Measurements from ENCODE around the gene ERVFRD-1. TPM values are rescaled to one million over a fixed set of nuclear protein-coding genes. Genes with fewer than 3 reads are reported as not detected.

ERVFRD-1 gene, protein sequence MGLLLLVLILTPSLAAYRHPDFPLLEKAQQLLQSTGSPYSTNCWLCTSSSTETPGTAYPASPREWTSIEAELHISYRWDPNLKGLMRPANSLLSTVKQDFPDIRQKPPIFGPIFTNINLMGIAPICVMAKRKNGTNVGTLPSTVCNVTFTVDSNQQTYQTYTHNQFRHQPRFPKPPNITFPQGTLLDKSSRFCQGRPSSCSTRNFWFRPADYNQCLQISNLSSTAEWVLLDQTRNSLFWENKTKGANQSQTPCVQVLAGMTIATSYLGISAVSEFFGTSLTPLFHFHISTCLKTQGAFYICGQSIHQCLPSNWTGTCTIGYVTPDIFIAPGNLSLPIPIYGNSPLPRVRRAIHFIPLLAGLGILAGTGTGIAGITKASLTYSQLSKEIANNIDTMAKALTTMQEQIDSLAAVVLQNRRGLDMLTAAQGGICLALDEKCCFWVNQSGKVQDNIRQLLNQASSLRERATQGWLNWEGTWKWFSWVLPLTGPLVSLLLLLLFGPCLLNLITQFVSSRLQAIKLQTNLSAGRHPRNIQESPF
- not detected in 5 replicates for total RNA-seq (2022; extraction: Qiagen RNA extraction)

DNA sequence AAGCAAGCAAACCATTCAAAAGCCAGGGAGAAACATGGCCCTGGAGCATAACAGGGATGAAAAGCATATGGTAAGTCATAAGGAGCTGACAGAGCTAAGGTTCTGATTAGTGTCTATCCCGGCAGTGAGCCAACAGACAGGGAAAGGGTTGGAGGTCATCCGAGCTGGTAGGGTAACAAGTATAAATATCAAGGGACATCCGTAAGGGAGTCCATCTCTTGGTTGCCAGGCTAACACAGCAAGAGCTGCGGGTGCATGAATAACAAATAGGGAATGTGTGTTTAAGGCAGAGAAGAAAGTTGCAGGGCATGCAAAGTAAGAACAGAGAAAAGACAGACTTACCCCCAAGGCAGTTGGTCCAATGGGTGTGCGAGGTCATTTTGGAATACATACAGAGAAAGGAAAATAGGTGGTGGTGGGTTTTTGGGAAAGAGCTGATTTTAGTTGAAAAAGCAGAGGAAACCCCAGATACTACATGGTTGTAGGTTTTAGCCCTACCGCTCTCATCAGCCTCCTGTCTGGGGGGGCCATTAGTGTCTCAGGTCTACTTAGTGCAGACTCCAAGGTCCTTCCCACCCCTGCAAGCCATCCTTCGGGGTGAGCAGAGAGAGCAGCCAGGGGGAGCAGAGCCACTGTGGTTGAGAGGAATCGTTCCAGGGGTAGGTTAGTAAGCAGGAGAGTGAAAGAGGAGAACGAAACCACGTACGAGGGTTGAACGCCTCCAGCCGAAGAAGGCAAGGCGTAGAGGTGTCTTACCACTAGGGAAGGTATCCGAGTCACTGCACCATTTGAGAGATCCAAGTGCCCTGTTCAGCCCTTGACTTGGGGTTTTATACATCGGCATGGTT lies at the start of gene ERVFRD-1:
ERVFRD-1 (minus strand) TSS at position 805 of the 848 bp plus-strand sequence. CDS start 6,415 bp downstream, outside the sequence.

DNA sequence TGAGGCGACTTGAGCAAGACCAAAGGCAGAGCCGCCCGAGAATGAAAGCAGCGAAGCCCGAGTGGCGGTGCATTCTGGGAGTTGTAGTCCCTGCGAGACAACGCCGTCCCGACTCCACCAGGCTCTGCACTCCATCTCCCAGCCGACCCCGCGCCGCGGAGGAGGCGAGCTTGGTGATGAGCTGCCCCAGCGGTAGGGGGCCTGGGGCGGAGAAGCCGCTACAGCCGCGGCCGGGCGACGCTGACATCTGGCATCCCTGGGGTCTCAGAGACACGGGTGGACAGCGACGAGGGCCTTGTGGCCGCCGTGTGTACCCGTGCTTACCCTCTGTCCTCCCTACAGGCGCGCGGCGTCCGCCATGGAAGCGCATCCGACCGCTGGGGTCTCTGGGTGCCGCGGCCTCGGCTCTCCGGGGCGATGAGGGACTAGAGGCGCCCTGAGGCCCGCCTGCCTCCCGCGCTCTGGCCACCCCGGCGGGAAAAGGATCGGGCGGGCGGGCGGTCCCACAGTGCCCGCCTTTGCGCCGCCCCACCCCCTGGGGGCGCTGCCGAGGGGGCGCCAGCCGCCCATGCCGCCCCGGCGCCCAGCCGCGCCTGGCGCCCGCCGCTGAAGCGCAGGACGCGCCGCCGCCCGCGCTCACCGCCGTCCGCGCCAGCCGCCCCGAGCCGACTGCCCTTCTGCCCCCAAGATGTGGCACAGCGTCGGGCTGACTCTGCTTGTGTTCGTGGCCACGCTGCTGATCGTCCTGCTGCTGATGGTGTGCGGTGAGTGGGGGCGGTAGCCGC lies 17.7 kb downstream of the ERVFRD-1 start, which contains the start of gene SMIM13:
SMIM13 (plus strand) TSS at position 209 of the 785 bp plus-strand sequence; CDS start at position 689, 480 bp downstream.

Other genes with a start within 250 kb of the ERVFRD-1 start
- 0.03 TPM in 1 of 5 replicates, not detected in the others for gene GCM2, start 229.7 kb downstream of the ERVFRD-1 start, total RNA-seq (2022; extraction: Qiagen RNA extraction)
- 1.4 to 2.3 TPM (median 1.9 TPM) in 5 replicates for gene SYCP2L, start 224.7 kb downstream of the ERVFRD-1 start, total RNA-seq (2022; extraction: Qiagen RNA extraction)
- 5.2 to 6.5 TPM (median 6.5 TPM) in 5 replicates for gene ELOVL2, start 67.4 kb downstream of the ERVFRD-1 start, total RNA-seq (2022; extraction: Qiagen RNA extraction)
- 12.1 to 16.8 TPM (median 15.8 TPM) in 5 replicates for gene SMIM13, start 17.9 kb downstream of the ERVFRD-1 start, total RNA-seq (2022; extraction: Qiagen RNA extraction)
- gene NEDD9, start 120.9 kb upstream of the ERVFRD-1 start, total RNA-seq (2022; extraction: Qiagen RNA extraction): 42.2 to 56.4 TPM (median 52.5 TPM) in 5 replicates

Measured in A549 treated with AZD2906 at 1 μM for 4 hours (cell line).